HepG2 (cell line): ENCODE measurements around the gene AIDA. TPM values are rescaled to one million over a fixed set of nuclear protein-coding genes. Genes with fewer than 3 reads are reported as not detected.

Experiments
- ATAC-seq: fragments of 200-7000 bp; cut with Tn5 transposase; 3 replicates; pipeline ENCODE4 v1.9.1; 2020; ENCODE audit warnings: mild to moderate bottlenecking, moderate library complexity
- BruUV-seq: library from RNA; stranded (reverse); fragments of 400-500 nt; replicated peaks from 2 replicates; lab custom pipeline; 2021; lab: Mats Ljungman, UMichigan
- CTCF ChIA-PET: fragments of 300-600 bp; formaldehyde crosslinking; extraction: SDS; loops from one replicate; lab custom pipeline; 2021; ENCODE audit warnings: low total read pairs, inconsistent platforms, low intra/inter-chr PET ratio; lab: Yijun Ruan, JAX
- POLR2A ChIA-PET: fragments of 350-600 bp; sonication (Branson Sonifier 250); formaldehyde crosslinking; loops from one replicate; lab custom pipeline; 2020; ENCODE audit warnings: antibody characterized with exemption, inconsistent platforms; lab: Yijun Ruan, JAX
- DNase-seq: peaks from one replicate; pipeline ENCODE4 v3.0.0-alpha.2; 2015; ENCODE audit warnings: low spot score
- FAIRE-seq: peaks from 3 replicates; lab custom pipeline; 2011; peaks lifted over from hg19 to GRCh38; lab: Jason Lieb, UNC
- H2AFZ ChIP-seq: one replicate; pipeline ENCODE4 v1.6.1; 2011; ENCODE audit warnings: low read length, inconsistent platforms
- H3K27ac ChIP-seq: fragments of 300-600 bp; 3 replicates; pipeline ENCODE4 v1.8.0; 2011; ENCODE audit warnings: mixed run types, mild to moderate bottlenecking, mixed read lengths, low read length, inconsistent platforms; ENCODE audit not compliant: insufficient read depth; ENCODE audit errors: extremely low read length
- H3K27me3 ChIP-seq, 2 experiments: fragments of 200-600 bp in 1 of 2; 2 replicates in 1 of 2; 3 replicates in 1 of 2; pipeline versions ENCODE4 v1.6.0 to v1.8.0; 2011; ENCODE audit warnings: low read length in 2 of 2, mild to moderate bottlenecking in 2 of 2, moderate library complexity in 2 of 2, inconsistent platforms in 1 of 2; ENCODE audit not compliant: insufficient read depth in 2 of 2, control insufficient read depth in 1 of 2
- H3K36me3 ChIP-seq, 2 experiments: fragments of 200-600 bp in 1 of 2; replicated peaks in 1 of 2; 2 replicates in 1 of 2; 3 replicates in 1 of 2; pipeline versions ENCODE4 v1.5.1 to v1.8.0; 2011; ENCODE audit warnings: low read length in 2 of 2, inconsistent platforms in 1 of 2; ENCODE audit not compliant: insufficient read depth in 2 of 2, control insufficient read depth in 1 of 2
- H3K4me1 ChIP-seq: 2 replicates; pipeline ENCODE4 v1.5.1; 2012; ENCODE audit warnings: low read length, inconsistent platforms; ENCODE audit not compliant: insufficient read depth
- H3K4me2 ChIP-seq: 2 replicates; pipeline ENCODE4 v1.6.0; 2011; ENCODE audit warnings: low read depth, low read length, inconsistent platforms
- H3K4me3 ChIP-seq, 3 experiments: fragments of 200-600 bp in 1 of 3; sonication (generic), shearing (Covaris generic) in 1 of 3; replicated peaks in 1 of 3; 2 replicates each; pipeline ENCODE4 v1.5.1; 2011 to 2016; ENCODE audit warnings: low read length in 3 of 3, inconsistent platforms in 2 of 3, low read depth in 2 of 3, mild to moderate bottlenecking in 2 of 3, control low read depth in 1 of 3, mixed read lengths in 1 of 3; ENCODE audit not compliant: insufficient read depth in 1 of 3
- H3K79me2 ChIP-seq: one replicate; pipeline ENCODE4 v1.6.1; 2011; ENCODE audit warnings: low read length, inconsistent platforms; ENCODE audit not compliant: insufficient read depth
- H3K9ac ChIP-seq: 2 replicates; pipeline ENCODE4 v1.6.0; 2011; ENCODE audit warnings: mild to moderate bottlenecking, low read depth, low read length, inconsistent platforms; ENCODE audit not compliant: insufficient read depth
- H3K9me3 ChIP-seq: 2 replicates; pipeline ENCODE4 v1.5.1; 2012; ENCODE audit warnings: mild to moderate bottlenecking, low read length
- H4K20me1 ChIP-seq: 2 replicates; pipeline ENCODE4 v1.6.0; 2011; ENCODE audit warnings: inconsistent platforms, mild to moderate bottlenecking, low read length, moderate library complexity; ENCODE audit not compliant: insufficient read depth
- BATF2 ChIP-seq: sonication (generic); formaldehyde crosslinking; IDR thresholded peaks from 2 replicates; pipeline ENCODE4 v1.8.0; 2022; ENCODE audit warnings: mild to moderate bottlenecking, missing genetic modification reagents, moderate library complexity
- CHCHD3 ChIP-seq: sonication (generic); formaldehyde crosslinking; IDR thresholded peaks from 2 replicates; pipeline ENCODE4 v1.8.0; 2022; ENCODE audit warnings: mild to moderate bottlenecking, missing genetic modification reagents, moderate library complexity
- ESRRA ChIP-seq: sonication (generic); formaldehyde crosslinking; IDR thresholded peaks from 2 replicates; pipeline ENCODE4 v1.5.1; 2020; ENCODE audit warnings: mild to moderate bottlenecking, low read depth, missing genetic modification reagents
- FOSL2 ChIP-seq: sonication (generic); formaldehyde crosslinking; IDR thresholded peaks from 2 replicates; pipeline ENCODE4 v1.4.0; 2020; ENCODE audit warnings: missing genetic modification reagents
- HNRNPL ChIP-seq: fragments of 200-400 bp; formaldehyde crosslinking; IDR thresholded peaks from 2 replicates; pipeline ENCODE4 v1.6.1; 2017; ENCODE audit warnings: mild to moderate bottlenecking, low read depth, low read length
- IKZF4 ChIP-seq: sonication (generic); formaldehyde crosslinking; IDR thresholded peaks from 2 replicates; pipeline ENCODE4 v1.5.1; 2020; ENCODE audit warnings: borderline replicate concordance, mild to moderate bottlenecking, low read depth, missing genetic modification reagents; ENCODE audit errors: not compliant biosample characterization
- JDP2 ChIP-seq: sonication (generic); formaldehyde crosslinking; IDR thresholded peaks from 2 replicates; pipeline ENCODE4 v1.8.1; 2022; ENCODE audit warnings: missing genetic modification reagents, borderline replicate concordance
- POLR2G ChIP-seq: fragments of 200-400 bp; formaldehyde crosslinking; IDR thresholded peaks from 2 replicates; pipeline ENCODE4 v1.6.1; 2018; ENCODE audit warnings: mild to moderate bottlenecking, low read depth, low read length, moderate library complexity
- RARG ChIP-seq: sonication (generic); formaldehyde crosslinking; IDR thresholded peaks from 2 replicates; pipeline ENCODE4 v1.4.0; 2020; ENCODE audit warnings: low read depth, mild to moderate bottlenecking, missing genetic modification reagents
- ZBTB26 ChIP-seq: IDR thresholded peaks from 2 replicates; pipeline ENCODE4 v1.6.1; 2016; ENCODE audit warnings: missing compliant biosample characterization, missing genetic modification reagents, borderline replicate concordance
- ZNF326 ChIP-seq: sonication (generic); formaldehyde crosslinking; IDR thresholded peaks from 2 replicates; pipeline ENCODE4 v1.4.0; 2020; ENCODE audit warnings: missing genetic modification reagents, borderline replicate concordance
- WGBS: methylation state at CpG from one replicate; pipeline ENCODE4 v1.1.6; 2017; ENCODE audit warnings: low lambda C conversion rate; 5-methylcytosine and 5-hydroxymethylcytosine counted together
- in situ Hi-C: cut with HindIII; loops from 2 replicates; pipeline ENCODE4 v1.10.0; 2017; ENCODE audit warnings: low pct_unique_long_range_greater_than_20kb; ENCODE audit not compliant: extremely low pct_ligation_motif_present
- intact Hi-C: fragments of 100-400 bp; cut with micrococcal nuclease; formaldehyde crosslinking; loops from one replicate; pipeline ENCODE4 v1.10.0; 2022; ENCODE audit not compliant: unreplicated experiment
- polyA plus RNA-seq, 8 experiments: library from polyadenylated mRNA; depleted of rRNA in 3 of 8; stranded (reverse) in 7 of 8; unstranded in 1 of 8; fragments of >200 nt; fragmentation: Illumina TruSeq in 4 of 8; extraction: Trizol in 4 of 8; gene quantifications; 2 replicates each; pipeline versions ENCODE4 v1.2.1 to v1.2.3, GENCODE V29; 2011 to 2016; ENCODE audit warnings: low read depth in 4 of 8, missing spikeins in 1 of 8, mixed read lengths in 1 of 8; ENCODE audit not compliant: insufficient read depth in 1 of 8
- total RNA-seq, 5 experiments: library from RNA; depleted of rRNA; stranded (reverse); fragments of >200 nt; fragmentation: Illumina TruSeq; extraction: Trizol; gene quantifications; 2 replicates each; pipeline ENCODE4 v1.2.3, GENCODE V29; 2016; ENCODE audit warnings: low read depth in 1 of 5

AIDA gene
- total and polyA plus RNA-seq, 2 of the 13 experiments (the other 11 are each of a cell fraction or from before 2014, with no cell fraction given): 17.5 to 35.4 TPM

DNA sequence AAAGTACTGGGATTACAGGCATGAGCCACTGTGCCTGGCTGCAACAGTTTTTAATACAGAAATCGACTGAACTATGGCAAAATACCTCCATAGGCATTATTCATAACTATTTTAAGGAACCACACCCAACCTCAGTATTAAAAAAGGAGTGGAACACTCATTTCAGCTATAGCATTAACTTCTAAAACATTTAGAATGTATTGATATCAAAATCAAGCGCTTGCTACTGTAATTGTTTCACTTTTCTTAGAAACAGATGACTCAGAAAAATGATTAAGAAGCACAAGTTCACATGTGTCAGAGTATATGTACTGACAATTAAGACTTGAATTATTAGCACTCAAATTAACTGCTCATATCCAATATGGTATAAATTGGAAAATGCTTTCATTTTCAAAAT lies 15.1 kb downstream of the AIDA start:
- Histone ChIP-seq H3K9ac (no peak overlapping the region), H3K4me3 (no peak overlapping the region), H2AFZ (no peak overlapping the region), H4K20me1 (no peaks in the 10 kb centered on the region), H3K36me3 (peaks cover 0 to 17% of the 10 kb centered on the region in 2 experiments; a peak in 1 of 5 replicates), H3K9me3 (no peaks in the 10 kb centered on the region), H3K79me2 (peaks cover 2% of the 10 kb centered on the region), H3K4me2 (no peak overlapping the region), H3K27ac (no peak overlapping the region), H3K27me3 (no peaks in the 10 kb centered on the region), H3K4me1 (no peaks in the 10 kb centered on the region)
- ATAC-seq (no peak), FAIRE-seq (no peak), DNase-seq (no peak)
- in situ Hi-C loops (no loop called here), intact Hi-C loops (no loop called here)
- TF ChIP-seq JDP2: no peak
- no peak for TF ChIP-seq POLR2G
- TF ChIP-seq FOSL2: no peak
- TF ChIP-seq RARG (CRISPR knock-in tag): no peak
- no peak for TF ChIP-seq CHCHD3 (CRISPR knock-in tag)
- TF ChIP-seq ZBTB26 (CRISPR knock-in tag): no peak
- no peak for TF ChIP-seq ZNF326 (CRISPR knock-in tag)
- no peak for TF ChIP-seq ESRRA
- TF ChIP-seq HNRNPL: no peak
- no peak for TF ChIP-seq BATF2 (CRISPR knock-in tag)
- TF ChIP-seq IKZF4: no peak
- no TSS peak for BruUV-seq
- POLR2A ChIA-PET: no interaction called here
- WGBS: 91% methylated on average over 2 of the region's 2 CpGs
- CTCF ChIA-PET: no interaction called here
